CD4-positive, alpha-beta T cell treated with Interleukin-21 for 1 hour (primary cell): Measurements from ENCODE around the gene GABRR1.
"Not testable (repeated sequence)": the region's sequence is repeated elsewhere in the genome, so short reads cannot be mapped to it uniquely, and the experiment has no call there.

ENCODE experiments used
- DNase-seq: peaks from one replicate; pipeline ENCODE4 v3.0.0-alpha.2; 2020

The GABRR1 gene

GRCh38 chr6:89148016-89148750 is 69.0 kb downstream of the GABRR1 start:
- DNase-seq: no peak

- no peak for DNase-seq
Observed at GRCh38 chr6:89146718-89147700, 70.1 kb downstream of the GABRR1 start.

DNA sequence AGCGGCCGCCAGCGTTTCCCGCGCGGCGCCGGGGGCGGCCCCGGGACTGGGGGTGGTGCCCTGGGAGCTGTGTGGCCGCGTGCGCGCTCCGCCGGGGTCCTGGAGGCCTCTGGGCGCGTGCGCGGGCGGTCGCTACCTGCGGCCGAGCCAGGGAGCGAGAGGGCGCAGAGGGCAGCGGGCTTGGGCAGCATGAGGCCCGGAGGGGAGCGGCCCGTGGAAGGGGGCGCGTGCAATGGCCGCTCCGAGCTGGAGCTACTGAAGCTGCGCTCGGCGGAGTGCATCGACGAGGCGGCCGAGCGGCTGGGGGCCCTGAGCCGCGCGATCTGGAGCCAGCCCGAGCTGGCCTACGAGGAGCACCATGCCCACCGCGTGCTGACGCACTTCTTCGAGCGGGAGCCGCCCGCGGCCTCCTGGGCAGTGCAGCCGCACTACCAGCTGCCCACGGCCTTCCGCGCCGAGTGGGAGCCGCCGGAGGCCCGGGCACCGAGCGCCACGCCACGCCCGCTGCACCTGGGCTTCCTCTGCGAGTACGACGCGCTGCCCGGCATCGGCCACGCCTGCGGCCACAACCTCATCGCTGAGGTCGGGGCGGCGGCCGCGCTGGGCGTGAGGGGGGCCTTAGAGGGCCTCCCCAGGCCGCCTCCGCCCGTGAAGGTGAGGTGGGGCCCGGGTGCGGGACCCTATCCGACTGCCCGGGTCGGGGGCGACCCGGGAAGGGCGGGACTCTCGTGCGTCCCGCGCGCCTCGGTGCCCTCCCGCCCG is 71.0 kb downstream of the GABRR1 start, which contains the start of gene PM20D2:
PM20D2 (plus strand) TSS at position 100 of the 762 bp plus-strand sequence; CDS start at position 190, 90 bp downstream.
- DNase-seq: peak; percentile 64

GRCh38 chr6:89145091-89145955 is 71.8 kb downstream of the GABRR1 start:
- peak; percentile 52 for DNase-seq

GRCh38 chr6:89144354-89144906 is 72.7 kb downstream of the GABRR1 start:
- DNase-seq: no peak

GRCh38 chr6:89140347-89141156 is 76.6 kb downstream of the GABRR1 start:
- DNase-seq: no peak

DNA sequence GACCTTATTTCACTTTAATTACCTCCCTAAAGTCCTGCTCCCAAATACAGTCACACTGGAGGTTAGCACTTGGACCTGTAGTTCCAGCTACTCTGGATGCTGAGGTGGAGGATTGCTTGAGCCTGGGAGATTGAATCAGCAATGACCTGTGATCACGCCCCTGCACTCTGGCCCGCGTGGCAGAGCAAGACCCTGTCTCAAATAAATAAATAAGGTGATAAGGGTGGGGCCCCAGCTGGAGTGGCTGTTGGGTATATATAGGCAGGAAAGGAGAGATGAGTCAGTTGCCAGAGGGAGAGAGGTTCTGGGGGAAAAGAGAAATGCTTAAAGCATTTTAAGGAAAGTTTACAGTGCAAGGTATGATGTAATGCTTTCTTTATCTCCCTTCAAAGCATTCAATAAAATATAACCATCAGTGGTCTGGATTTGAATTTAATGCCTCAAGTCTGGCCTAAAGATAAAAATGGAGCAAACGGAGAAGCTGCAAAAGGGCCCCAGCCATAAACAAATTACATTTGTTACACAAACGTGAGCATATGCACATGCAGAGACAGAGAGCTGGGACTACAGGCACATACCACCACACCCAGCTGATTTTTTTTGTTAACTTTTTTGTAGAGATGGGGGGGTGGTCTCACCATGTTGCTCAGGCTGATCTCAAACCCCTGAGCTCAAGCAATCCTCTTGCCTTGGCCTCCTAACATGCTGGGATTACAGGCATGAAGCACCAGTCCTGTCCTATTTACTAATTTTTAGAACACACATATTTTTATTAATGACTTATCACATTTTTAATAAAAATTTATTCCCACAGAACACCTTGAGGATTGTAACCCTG is 77.4 kb downstream of the GABRR1 start:
- DNase-seq: no peak

- no peak for DNase-seq
Observed at GRCh38 chr6:89138173-89138572, 79.0 kb downstream of the GABRR1 start.

GRCh38 chr6:89134723-89135122 is 82.4 kb downstream of the GABRR1 start:
- no peak for DNase-seq

DNA sequence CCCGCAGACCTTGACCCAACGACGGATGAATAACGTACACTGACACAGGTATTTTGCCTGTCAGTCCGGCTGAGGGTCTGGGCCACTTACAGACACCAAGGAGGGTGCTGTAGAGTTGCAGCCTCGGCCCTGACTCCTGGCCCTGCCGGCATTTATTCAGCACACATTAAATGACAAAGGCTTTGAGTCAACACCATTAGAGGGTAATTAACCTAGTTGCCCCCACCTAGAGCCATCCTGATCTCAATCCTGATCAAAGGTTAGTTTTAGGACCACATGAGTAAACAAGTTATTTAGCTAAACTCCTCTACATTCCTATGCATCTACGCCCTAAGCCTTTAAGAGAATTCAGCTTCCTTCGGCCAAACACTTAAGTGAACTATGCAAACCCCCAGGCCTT is 83.2 kb downstream of the GABRR1 start:
- DNase-seq: no peak

DNA sequence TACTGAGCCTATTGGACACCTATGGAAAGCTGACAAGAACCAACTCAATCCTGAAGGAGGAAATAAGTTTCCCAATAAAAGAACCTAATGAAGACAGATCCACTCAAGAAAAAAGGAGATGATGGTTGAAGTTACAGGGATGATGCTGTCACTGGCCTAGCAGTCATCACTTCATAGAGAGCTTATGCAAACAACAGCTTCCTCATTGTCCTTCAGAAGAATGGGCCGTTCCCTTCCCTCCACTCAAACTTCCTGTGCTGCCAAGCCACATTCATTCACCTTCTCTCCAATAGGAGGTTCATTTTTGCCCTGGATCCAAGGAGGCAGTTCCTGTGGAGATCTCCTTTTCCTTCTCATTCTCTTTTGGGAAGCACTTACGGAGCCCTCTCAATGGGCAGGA is 85.1 kb downstream of the GABRR1 start:
- no peak for DNase-seq

- DNase-seq: no peak
Observed at GRCh38 chr6:89131599-89131998, 85.6 kb downstream of the GABRR1 start.

GRCh38 chr6:89128256-89128671 is 88.9 kb downstream of the GABRR1 start:
- DNase-seq: not testable (repeated sequence)
